Immature natural killer cell (primary cell): Measurements from ENCODE around the gene MAST4. TPM values are rescaled to one million over a fixed set of nuclear protein-coding genes. Genes with fewer than 3 reads are reported as not detected.

Source experiments
- DNase-seq, 3 donors: peaks; one replicate each; pipeline ENCODE4 v3.0.0; 2022; ENCODE audit warnings: mixed read lengths in 1 of 3
- H3K27ac Mint-ChIP-seq, 6 donors: one replicate each; pipeline ENCODE4 v1.8.0; 2020; ENCODE audit warnings: mixed read lengths in 6 of 6, mild to moderate bottlenecking in 5 of 6, inconsistent platforms in 4 of 6, moderate library complexity in 3 of 6
- H3K27me3 Mint-ChIP-seq, 3 donors: one replicate each; pipeline ENCODE4 v1.8.0; 2020 to 2021; ENCODE audit warnings: low read depth in 3 of 3, mild to moderate bottlenecking in 3 of 3, mixed read lengths in 3 of 3, moderate library complexity in 3 of 3, inconsistent platforms in 1 of 3
- H3K36me3 Mint-ChIP-seq, 3 donors: one replicate each; pipeline ENCODE4 v1.8.0; 2020; ENCODE audit warnings: mixed read lengths in 3 of 3, inconsistent platforms in 2 of 3, mild to moderate bottlenecking in 2 of 3
- H3K4me1 Mint-ChIP-seq, 2 donors: one replicate each; pipeline ENCODE4 v1.8.0; 2020; ENCODE audit warnings: inconsistent platforms in 2 of 2, mild to moderate bottlenecking in 2 of 2, mixed read lengths in 2 of 2, moderate library complexity in 1 of 2
- H3K4me3 Mint-ChIP-seq, 5 donors: one replicate each; pipeline ENCODE4 v1.8.0; 2020; ENCODE audit warnings: mild to moderate bottlenecking in 5 of 5, mixed read lengths in 5 of 5, inconsistent platforms in 3 of 5, moderate library complexity in 3 of 5
- H3K9me3 Mint-ChIP-seq, 6 donors: one replicate each; pipeline ENCODE4 v1.8.0; 2020; ENCODE audit warnings: mild to moderate bottlenecking in 6 of 6, mixed read lengths in 6 of 6, inconsistent platforms in 4 of 6, moderate library complexity in 3 of 6
- polyA plus RNA-seq, 3 donors: library from polyadenylated mRNA; unstranded; fragments of 300-500 nt; fragmentation: Illumina TruSeq; gene quantifications; one replicate each; pipeline ENCODE4 v1.2.3, GENCODE V29; 2021

The MAST4 gene
- polyA plus RNA-seq, 3 donors from 2014 or later, result 0.51 to 2.8 (median 1.1) TPM

DNA sequence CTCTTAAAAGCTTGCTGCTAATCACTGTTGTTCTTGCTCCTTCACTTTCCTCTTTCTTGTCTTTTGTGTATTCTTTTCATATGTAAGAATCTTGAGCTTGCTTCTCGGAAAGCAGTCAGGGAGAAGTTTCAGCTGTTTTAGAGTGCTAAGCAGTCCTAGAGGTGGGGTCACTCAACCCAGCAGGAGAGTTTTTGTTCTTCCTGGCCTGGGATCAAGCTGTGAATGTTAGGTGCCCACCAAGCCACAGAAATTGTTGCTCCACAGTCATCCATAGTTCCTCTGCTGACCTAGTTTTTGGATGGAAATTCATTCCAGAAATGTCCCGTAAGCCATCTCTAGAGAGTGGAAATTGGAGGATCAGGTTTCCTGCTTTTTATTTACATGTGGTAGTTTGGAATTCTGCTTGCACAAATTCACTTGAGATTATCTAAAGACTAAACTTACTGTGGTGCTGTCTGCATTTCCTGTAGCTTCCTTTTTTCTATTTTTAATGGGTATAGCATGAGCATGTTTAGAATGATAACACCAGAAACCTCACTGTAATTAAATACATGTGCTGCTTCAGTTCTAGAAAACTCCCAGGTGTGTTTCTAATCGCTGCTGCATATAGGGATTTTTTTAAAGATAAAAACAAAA is 108.7 kb downstream of the MAST4 start:
- Mint-ChIP-seq H3K9me3 (no peaks in the 10 kb centered on the region), H3K4me1 (no peaks in the 10 kb centered on the region), H3K36me3 (no peaks in the 10 kb centered on the region), H3K27ac (no peak overlapping the region), H3K4me3 (no peak overlapping the region), H3K27me3 (no peaks in the 10 kb centered on the region)
- DNase-seq, result no peak

- Mint-ChIP-seq H3K36me3 (no peaks in the 10 kb centered on the region), H3K27me3 (peaks cover 0 to 3% (median 2%) of the 10 kb centered on the region in 3 donors), H3K4me3 (no peak overlapping the region), H3K27ac (no peak overlapping the region), H3K9me3 (peaks cover 0 to 15% (median 5%) of the 10 kb centered on the region in 6 donors), H3K4me1 (no peaks in the 10 kb centered on the region)
- no peak for DNase-seq
Observed at GRCh38 chr5:66708368-66708767, 112.2 kb downstream of the MAST4 start.

GRCh38 chr5:66710557-66711088 is 114.4 kb downstream of the MAST4 start:
- no peaks in the 10 kb centered on the region for H3K4me1 Mint-ChIP-seq
- H3K27me3 Mint-ChIP-seq, result peaks cover 1 to 4% (median 3%) of the 10 kb centered on the region in 3 donors
- H3K36me3 Mint-ChIP-seq, result no peaks in the 10 kb centered on the region
- H3K4me3 Mint-ChIP-seq, result no peak overlapping the region
- peaks cover 0 to 16% (median 5%) of the 10 kb centered on the region in 6 donors for H3K9me3 Mint-ChIP-seq
- DNase-seq, result no peak
- H3K27ac Mint-ChIP-seq, result no peak overlapping the region

DNA sequence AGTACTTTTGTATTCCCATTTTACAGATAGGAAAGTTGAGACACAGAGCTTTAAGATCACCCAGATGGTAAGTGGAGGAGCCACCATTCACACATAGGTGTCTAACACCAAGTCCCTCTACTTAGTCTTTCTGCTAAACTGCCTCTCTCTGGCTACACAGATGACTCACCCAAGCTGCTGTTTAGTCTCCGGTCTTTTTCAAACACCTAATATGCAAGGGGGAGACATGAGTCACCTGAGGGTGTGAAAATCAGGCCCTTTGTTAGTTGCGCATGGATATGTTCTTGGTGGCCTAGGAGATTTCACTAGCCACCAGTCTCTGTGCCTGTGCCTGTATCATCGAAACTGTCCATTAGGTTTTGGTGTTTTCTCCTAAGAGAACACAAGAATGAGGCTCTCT is 117.8 kb downstream of the MAST4 start:
- H3K9me3 Mint-ChIP-seq, result peaks cover 0 to 16% (median 5%) of the 10 kb centered on the region in 6 donors
- no peaks in the 10 kb centered on the region for H3K4me1 Mint-ChIP-seq
- peaks cover 1 to 5% (median 3%) of the 10 kb centered on the region in 3 donors for H3K27me3 Mint-ChIP-seq
- H3K36me3 Mint-ChIP-seq, result no peaks in the 10 kb centered on the region
- no peak overlapping the region for H3K4me3 Mint-ChIP-seq
- no peak overlapping the region for H3K27ac Mint-ChIP-seq
- no peak for DNase-seq

- peaks cover 0 to 10% (median 3%) of the 10 kb centered on the region in 6 donors for H3K9me3 Mint-ChIP-seq
- no peaks in the 10 kb centered on the region for H3K36me3 Mint-ChIP-seq
- DNase-seq, result no peak
- H3K4me3 Mint-ChIP-seq, result no peak overlapping the region
- no peak overlapping the region for H3K27ac Mint-ChIP-seq
- peaks cover 2 to 8% (median 6%) of the 10 kb centered on the region in 3 donors for H3K27me3 Mint-ChIP-seq
- H3K4me1 Mint-ChIP-seq, result no peaks in the 10 kb centered on the region
Observed at GRCh38 chr5:66717455-66718373, 121.5 kb downstream of the MAST4 start.

GRCh38 chr5:66718374-66719002 is 122.3 kb downstream of the MAST4 start:
- no peak overlapping the region for H3K27ac Mint-ChIP-seq
- peaks cover 0 to 2% (median 0%) of the 10 kb centered on the region in 6 donors for H3K9me3 Mint-ChIP-seq
- no peak overlapping the region for H3K4me3 Mint-ChIP-seq
- no peaks in the 10 kb centered on the region for H3K36me3 Mint-ChIP-seq
- H3K27me3 Mint-ChIP-seq, result peaks cover 2 to 6% (median 5%) of the 10 kb centered on the region in 3 donors
- H3K4me1 Mint-ChIP-seq, result no peaks in the 10 kb centered on the region
- DNase-seq, result no peak

- Mint-ChIP-seq H3K4me3 (no peak overlapping the region), H3K36me3 (no peaks in the 10 kb centered on the region), H3K27ac (no peak overlapping the region), H3K4me1 (no peaks in the 10 kb centered on the region), H3K9me3 (peaks cover 0 to 1% (median 0%) of the 10 kb centered on the region in 6 donors), H3K27me3 (peaks cover 1 to 5% (median 4%) of the 10 kb centered on the region in 3 donors)
- no peak for DNase-seq
Observed at GRCh38 chr5:66720780-66721179, 124.6 kb downstream of the MAST4 start.

DNA sequence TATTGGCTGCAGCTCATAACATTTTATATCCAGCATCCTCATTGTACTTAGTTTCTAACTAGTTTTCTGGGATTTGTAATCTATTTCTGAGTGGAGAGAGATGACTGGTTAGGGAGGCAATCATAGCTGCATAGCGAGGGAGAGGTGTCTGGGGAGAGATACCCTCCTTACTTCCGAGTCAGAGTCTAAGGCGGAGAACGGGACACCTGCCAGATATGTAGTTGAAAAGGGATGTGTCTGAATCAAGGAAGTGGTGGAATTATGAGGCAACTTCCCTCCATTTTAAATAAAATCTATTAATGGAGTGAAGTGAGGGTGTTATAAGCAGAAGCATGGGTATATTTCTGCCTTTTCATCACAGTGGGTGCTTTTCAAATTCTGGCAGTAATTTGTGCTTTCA is 126.5 kb downstream of the MAST4 start:
- H3K27ac Mint-ChIP-seq, result no peak overlapping the region

DNA sequence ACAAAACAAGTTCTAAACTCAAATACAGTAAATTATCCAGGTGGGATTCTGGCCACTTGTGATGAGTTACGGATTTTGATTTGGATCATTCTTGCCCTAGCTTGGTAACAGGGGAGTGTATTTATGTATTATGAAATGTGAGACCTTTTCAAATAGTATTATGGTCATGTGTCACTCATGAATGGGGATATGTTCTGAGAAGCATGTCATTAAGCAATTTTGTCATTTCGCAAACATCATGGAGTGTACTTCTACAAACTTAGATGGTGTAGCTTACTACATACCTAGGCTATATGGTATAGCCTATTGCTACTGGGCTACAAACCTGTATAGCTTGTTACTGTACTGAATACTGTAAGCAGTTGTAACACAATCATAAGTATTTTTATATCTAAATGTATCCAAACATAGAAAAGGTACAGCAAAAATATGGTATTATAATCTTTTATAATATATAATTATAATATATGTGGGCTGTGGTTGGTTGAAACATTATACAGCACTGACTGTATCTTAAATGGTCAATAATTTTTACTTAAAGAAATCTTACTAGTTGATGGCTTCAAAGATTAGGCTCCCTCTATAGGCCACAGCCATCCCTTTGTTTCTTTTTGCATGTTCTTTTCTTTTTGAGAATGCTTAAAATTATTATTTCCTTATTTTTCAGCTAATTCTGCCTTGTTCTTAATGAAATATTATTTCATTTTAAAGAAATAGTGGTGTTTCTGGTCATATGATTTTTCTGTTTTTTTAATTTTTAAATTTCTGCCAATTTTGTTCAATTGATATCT is 128.4 kb downstream of the MAST4 start:
- DNase-seq, result no peak
- H3K36me3 Mint-ChIP-seq, result no peaks in the 10 kb centered on the region
- peaks cover 0 to 1% (median 0%) of the 10 kb centered on the region in 6 donors for H3K9me3 Mint-ChIP-seq
- H3K27me3 Mint-ChIP-seq, result peaks cover 4 to 7% (median 4%) of the 10 kb centered on the region in 3 donors
- no peak overlapping the region for H3K27ac Mint-ChIP-seq
- H3K4me1 Mint-ChIP-seq, result no peaks in the 10 kb centered on the region
- H3K4me3 Mint-ChIP-seq, result no peak overlapping the region

More for the DNA sequence above, 126.5 kb downstream of the MAST4 start:
- Mint-ChIP-seq H3K36me3 (no peaks in the 10 kb centered on the region), H3K27me3 (peaks cover 1 to 7% (median 2%) of the 10 kb centered on the region in 3 donors), H3K4me1 (no peaks in the 10 kb centered on the region), H3K4me3 (no peak overlapping the region), H3K9me3 (peaks cover 0 to 1% (median 0%) of the 10 kb centered on the region in 6 donors)
- DNase-seq, result no peak

DNA sequence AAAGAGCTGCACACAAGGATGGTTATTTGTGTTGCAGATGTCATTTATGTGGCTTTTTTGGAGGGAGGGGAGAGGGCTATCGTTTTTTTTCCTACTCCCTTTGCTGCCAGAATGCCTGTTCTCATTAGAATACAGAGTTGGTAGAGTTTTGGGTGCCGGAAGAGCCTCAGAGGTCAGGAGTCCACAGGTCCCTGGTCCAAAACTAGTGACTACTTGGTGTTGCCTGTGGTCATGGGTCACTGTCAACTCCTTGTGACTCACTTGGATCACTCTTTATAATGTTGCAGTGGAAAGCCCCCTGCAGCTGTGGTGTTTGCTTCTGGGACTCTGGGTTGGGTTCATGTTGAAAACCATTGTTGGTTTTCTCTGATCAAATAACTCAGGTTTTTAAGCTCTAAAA is 131.4 kb downstream of the MAST4 start:
- H3K9me3 Mint-ChIP-seq, result no peaks in the 10 kb centered on the region
- H3K4me1 Mint-ChIP-seq, result no peaks in the 10 kb centered on the region
- H3K4me3 Mint-ChIP-seq, result no peak overlapping the region
- H3K27me3 Mint-ChIP-seq, result peaks cover 2 to 4% (median 3%) of the 10 kb centered on the region in 3 donors
- no peak overlapping the region for H3K27ac Mint-ChIP-seq
- H3K36me3 Mint-ChIP-seq, result no peaks in the 10 kb centered on the region
- DNase-seq, result no peak

DNA sequence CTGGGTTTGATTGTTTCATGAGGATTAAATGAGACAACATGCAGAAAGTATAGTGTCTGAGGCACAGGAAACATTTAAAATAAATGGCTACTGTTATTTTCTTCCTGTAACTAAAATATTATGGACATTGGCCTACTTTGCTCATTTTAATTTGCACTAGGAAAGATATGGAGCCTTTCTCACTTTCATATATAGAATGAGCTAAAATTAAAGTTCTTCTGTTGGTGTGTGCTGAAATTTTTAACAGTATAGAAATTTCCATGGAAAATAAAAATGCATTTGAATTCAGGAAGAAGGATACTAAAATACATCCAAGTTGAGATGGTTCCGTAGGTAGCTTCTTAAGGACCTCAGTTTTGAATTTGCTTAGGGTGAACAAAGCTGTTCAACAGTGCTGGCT is 131.9 kb downstream of the MAST4 start:
- no peaks in the 10 kb centered on the region for H3K36me3 Mint-ChIP-seq
- no peak overlapping the region for H3K27ac Mint-ChIP-seq
- H3K27me3 Mint-ChIP-seq, result peaks cover 2 to 8% (median 3%) of the 10 kb centered on the region in 3 donors
- H3K4me1 Mint-ChIP-seq, result no peaks in the 10 kb centered on the region
- H3K9me3 Mint-ChIP-seq, result no peaks in the 10 kb centered on the region
- H3K4me3 Mint-ChIP-seq, result no peak overlapping the region
- no peak for DNase-seq

DNA sequence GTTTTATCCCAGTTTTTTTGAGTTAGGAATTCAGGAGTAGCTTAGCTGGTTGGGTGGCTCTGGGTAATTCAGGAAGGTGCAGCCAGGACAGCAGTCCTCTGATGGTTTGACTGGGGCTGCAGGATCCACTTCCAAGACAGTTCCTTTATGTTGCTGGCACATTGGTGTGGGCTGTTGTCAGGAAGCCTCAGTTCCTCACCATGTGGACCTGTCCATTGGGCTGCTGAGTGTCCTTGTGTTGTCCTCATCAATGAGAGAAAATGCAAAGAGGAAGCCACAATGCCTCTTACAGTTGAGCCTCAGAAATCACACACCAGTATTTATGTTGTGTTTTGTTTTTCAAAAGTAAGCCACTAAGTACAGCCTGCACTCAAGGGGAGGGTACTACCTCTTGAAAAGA is 140.9 kb downstream of the MAST4 start:
- Mint-ChIP-seq H3K27me3 (peaks cover 2 to 9% (median 6%) of the 10 kb centered on the region in 3 donors), H3K4me3 (no peak overlapping the region), H3K27ac (no peak overlapping the region), H3K4me1 (no peaks in the 10 kb centered on the region), H3K36me3 (no peaks in the 10 kb centered on the region), H3K9me3 (no peaks in the 10 kb centered on the region)
- DNase-seq, result no peak

- no peaks in the 10 kb centered on the region for H3K4me1 Mint-ChIP-seq
- DNase-seq, result no peak
- no peak overlapping the region for H3K27ac Mint-ChIP-seq
- peaks cover 0 to 1% (median 0%) of the 10 kb centered on the region in 6 donors for H3K9me3 Mint-ChIP-seq
- peaks cover 2 to 6% (median 2%) of the 10 kb centered on the region in 3 donors for H3K27me3 Mint-ChIP-seq
- no peak overlapping the region for H3K4me3 Mint-ChIP-seq
- no peaks in the 10 kb centered on the region for H3K36me3 Mint-ChIP-seq
Observed at GRCh38 chr5:66738136-66738535, 141.9 kb downstream of the MAST4 start.
